Gastrocnemius medialis (tissue), 4 donors: ENCODE data around the gene RHOV.

ENCODE experiments used
- POLR2A ChIP-seq, 2 donors: fragments of 450-650 bp; IDR thresholded peaks; one replicate each; pipeline ENCODE4 v1.6.1; 2017; ENCODE audit warnings: antibody characterized with exemption in 2 of 2, mild to moderate bottlenecking in 2 of 2, moderate library complexity in 2 of 2
- TF ChIP-seq, protein P1 (sequence below), 5 experiments: fragments of 450-650 bp in 3 of 5; fragments of 200-600 bp in 2 of 5; sonication (generic) in 2 of 5; IDR thresholded peaks in 4 of 5; conservative IDR thresholded peaks in 1 of 5; 1 replicate in 4 of 5; 2 replicates in 1 of 5; pipeline ENCODE4 v1.5.1; 2016 to 2019; ENCODE audit warnings: antibody characterized with exemption in 5 of 5, mild to moderate bottlenecking in 3 of 5, moderate library complexity in 3 of 5

DNA sequence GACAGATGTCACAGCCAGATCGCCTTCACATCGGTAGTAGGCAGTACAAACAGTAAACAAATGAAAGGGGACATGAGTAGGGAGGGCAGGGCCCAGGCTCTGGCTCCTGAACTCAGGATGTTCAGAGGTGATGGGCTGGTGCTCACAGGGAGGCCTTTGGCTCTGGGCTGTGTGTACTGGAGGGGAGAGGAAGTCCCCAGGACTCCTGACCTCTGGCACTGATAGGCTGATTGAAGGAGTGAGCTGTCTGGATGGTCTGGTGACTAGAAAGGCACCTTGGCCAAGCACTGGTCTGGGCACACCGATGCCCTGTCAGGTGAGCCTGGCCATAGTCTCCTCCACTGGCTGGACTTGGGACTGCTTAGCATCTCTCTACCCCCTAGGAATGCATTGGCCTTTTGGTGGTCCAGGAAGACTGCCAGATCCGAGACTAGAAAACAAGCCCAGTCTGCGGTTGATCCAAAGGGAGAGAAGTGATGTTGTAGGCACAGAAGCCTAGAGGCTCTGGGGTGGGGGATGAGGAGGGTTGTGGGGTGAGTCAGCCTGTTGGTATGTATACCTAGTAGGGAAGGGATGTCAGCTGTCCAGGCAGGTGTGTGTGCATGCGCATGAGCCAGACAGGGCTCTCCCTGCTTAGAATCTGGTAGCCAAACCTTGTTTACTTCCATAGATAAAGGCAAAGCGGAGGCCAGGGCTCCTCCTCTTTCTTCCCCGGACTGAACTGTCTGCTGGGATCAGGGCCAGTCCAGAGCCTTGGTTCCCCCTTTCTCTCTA is 28.3 kb downstream of the RHOV start:
- no peak for TF ChIP-seq POLR2A (IDR thresholded peaks at IDR 0.05)
- TF ChIP-seq, protein P1, sequence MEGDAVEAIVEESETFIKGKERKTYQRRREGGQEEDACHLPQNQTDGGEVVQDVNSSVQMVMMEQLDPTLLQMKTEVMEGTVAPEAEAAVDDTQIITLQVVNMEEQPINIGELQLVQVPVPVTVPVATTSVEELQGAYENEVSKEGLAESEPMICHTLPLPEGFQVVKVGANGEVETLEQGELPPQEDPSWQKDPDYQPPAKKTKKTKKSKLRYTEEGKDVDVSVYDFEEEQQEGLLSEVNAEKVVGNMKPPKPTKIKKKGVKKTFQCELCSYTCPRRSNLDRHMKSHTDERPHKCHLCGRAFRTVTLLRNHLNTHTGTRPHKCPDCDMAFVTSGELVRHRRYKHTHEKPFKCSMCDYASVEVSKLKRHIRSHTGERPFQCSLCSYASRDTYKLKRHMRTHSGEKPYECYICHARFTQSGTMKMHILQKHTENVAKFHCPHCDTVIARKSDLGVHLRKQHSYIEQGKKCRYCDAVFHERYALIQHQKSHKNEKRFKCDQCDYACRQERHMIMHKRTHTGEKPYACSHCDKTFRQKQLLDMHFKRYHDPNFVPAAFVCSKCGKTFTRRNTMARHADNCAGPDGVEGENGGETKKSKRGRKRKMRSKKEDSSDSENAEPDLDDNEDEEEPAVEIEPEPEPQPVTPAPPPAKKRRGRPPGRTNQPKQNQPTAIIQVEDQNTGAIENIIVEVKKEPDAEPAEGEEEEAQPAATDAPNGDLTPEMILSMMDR (IDR thresholded peaks at IDR 0.05 in 4 of 5, conservative IDR thresholded peaks at IDR 0.05 in 1 of 5): no peak
